CD14-positive monocyte (primary cell): ENCODE data around the gene ANO2. TPM values are rescaled to one million over a fixed set of nuclear protein-coding genes. Genes with fewer than 3 reads are reported as not detected.

Experiments used
- DNase-seq, 3 donors: peaks; one replicate each; pipeline ENCODE4 v3.0.0-alpha.2; 2011 to 2022
- H2AFZ ChIP-seq: 2 replicates; pipeline ENCODE4 v1.6.0; 2012; ENCODE audit warnings: mild to moderate bottlenecking, low read depth, low read length, inconsistent platforms; ENCODE audit not compliant: insufficient read depth, poor library complexity, severe bottlenecking
- H3K27ac ChIP-seq, 2 donors: 1 replicate in 1 of 2; 2 replicates in 1 of 2; pipeline ENCODE4 v1.5.1; 2012 to 2013; ENCODE audit warnings: low read length in 2 of 2, control low read depth in 1 of 2, inconsistent platforms in 1 of 2, low read depth in 1 of 2, mild to moderate bottlenecking in 1 of 2
- H3K27me3 ChIP-seq, 2 donors: one replicate each; pipeline versions ENCODE4 v1.6.0 to v1.6.1; 2011 to 2013; ENCODE audit warnings: low read length in 2 of 2; ENCODE audit not compliant: control insufficient read depth in 2 of 2, insufficient read depth in 2 of 2
- H3K36me3 ChIP-seq, 2 donors: replicated peaks in 1 of 2; 1 replicate in 1 of 2; 2 replicates in 1 of 2; pipeline versions ENCODE4 v1.5.1 to v1.6.1; 2012 to 2013; ENCODE audit warnings: low read length in 2 of 2, control low read depth in 1 of 2, inconsistent platforms in 1 of 2, mild to moderate bottlenecking in 1 of 2; ENCODE audit not compliant: insufficient read depth in 2 of 2, control insufficient read depth in 1 of 2
- H3K4me1 ChIP-seq, 2 donors: 1 replicate in 1 of 2; 2 replicates in 1 of 2; pipeline versions ENCODE4 v1.5.1 to v1.6.1; 2012 to 2013; ENCODE audit warnings: low read length in 2 of 2, control low read depth in 1 of 2, inconsistent platforms in 1 of 2, mild to moderate bottlenecking in 1 of 2, moderate library complexity in 1 of 2; ENCODE audit not compliant: insufficient read depth in 2 of 2, control insufficient read depth in 1 of 2
- H3K4me2 ChIP-seq: replicated peaks from 2 replicates; pipeline ENCODE3; 2012; ENCODE audit warnings: low read length, moderate library complexity, mild to moderate bottlenecking; ENCODE audit not compliant: poor library complexity, severe bottlenecking; ENCODE audit errors: extremely low read depth
- H3K4me3 ChIP-seq, 3 experiments: fragments of 200-600 bp in 1 of 3; sonication (generic) in 1 of 3; replicated peaks in 1 of 3; 1 replicate in 2 of 3; 2 replicates in 1 of 3; pipeline ENCODE4 v1.5.1; 2011 to 2013; ENCODE audit warnings: low read length in 3 of 3, mild to moderate bottlenecking in 3 of 3, control low read depth in 2 of 3, low read depth in 2 of 3, inconsistent platforms in 1 of 3, moderate library complexity in 1 of 3
- H3K79me2 ChIP-seq: 2 replicates; pipeline ENCODE4 v1.6.0; 2012; ENCODE audit warnings: mild to moderate bottlenecking, control low read depth, inconsistent platforms, low read length, moderate library complexity; ENCODE audit not compliant: insufficient read depth
- H3K9ac ChIP-seq: 2 replicates; pipeline ENCODE4 v1.6.0; 2017; ENCODE audit warnings: low read length, mild to moderate bottlenecking; ENCODE audit not compliant: insufficient read depth, poor library complexity, severe bottlenecking
- H3K9me3 ChIP-seq, 2 donors: replicated peaks in 1 of 2; 1 replicate in 1 of 2; 2 replicates in 1 of 2; pipeline versions ENCODE4 v1.5.1 to v1.6.1; 2012 to 2013; ENCODE audit warnings: low read length in 2 of 2, control low read depth in 1 of 2; ENCODE audit not compliant: control insufficient read depth in 1 of 2, insufficient read depth in 1 of 2
- H4K20me1 ChIP-seq: 2 replicates; pipeline ENCODE4 v1.6.0; 2012; ENCODE audit warnings: mild to moderate bottlenecking, low read length, control low read depth, moderate library complexity; ENCODE audit not compliant: insufficient read depth
- H3K27ac Mint-ChIP-seq, 7 donors: one replicate each; pipeline ENCODE4 v1.8.0; 2020; ENCODE audit warnings: mild to moderate bottlenecking in 7 of 7, mixed read lengths in 7 of 7, moderate library complexity in 6 of 7, inconsistent platforms in 2 of 7
- H3K27me3 Mint-ChIP-seq, 3 donors: one replicate each; pipeline ENCODE4 v1.8.0; 2021 to 2022; ENCODE audit warnings: low read depth in 3 of 3, mild to moderate bottlenecking in 3 of 3, mixed read lengths in 3 of 3, moderate library complexity in 3 of 3, inconsistent platforms in 1 of 3
- H3K36me3 Mint-ChIP-seq, 2 donors: one replicate each; pipeline ENCODE4 v1.8.0; 2020; ENCODE audit warnings: mixed read lengths in 2 of 2, inconsistent platforms in 1 of 2, mild to moderate bottlenecking in 1 of 2
- H3K4me1 Mint-ChIP-seq: one replicate; pipeline ENCODE4 v1.8.0; 2020; ENCODE audit warnings: mild to moderate bottlenecking, mixed read lengths
- H3K4me3 Mint-ChIP-seq, 2 donors: one replicate each; pipeline ENCODE4 v1.8.0; 2020; ENCODE audit warnings: mild to moderate bottlenecking in 2 of 2, mixed read lengths in 2 of 2, moderate library complexity in 1 of 2
- H3K9me3 Mint-ChIP-seq, 7 donors: one replicate each; pipeline ENCODE4 v1.8.0; 2020 to 2022; ENCODE audit warnings: mixed read lengths in 7 of 7, mild to moderate bottlenecking in 6 of 7, moderate library complexity in 6 of 7, inconsistent platforms in 2 of 7
- WGBS: methylation state at CpG from one replicate; pipeline ENCODE4 v1.1.5; 2013; ENCODE audit warnings: missing lambda C conversion rate; ENCODE audit not compliant: insufficient coverage; 5-methylcytosine and 5-hydroxymethylcytosine counted together
- intact Hi-C, 2 donors: fragments of 100-400 bp; cut with micrococcal nuclease; formaldehyde crosslinking; loops; one replicate each; pipeline versions ENCODE4 v1.15.0 to v1.15.1; 2023
- polyA plus RNA-seq, 3 donors: library from polyadenylated mRNA; depleted of rRNA in 1 of 3; unstranded in 2 of 3; stranded (reverse) in 1 of 3; fragments of 300-500 nt in 2 of 3; fragments of >200 nt in 1 of 3; fragmentation: Illumina TruSeq in 2 of 3; gene quantifications; 1 replicate in 2 of 3; 2 replicates in 1 of 3; pipeline ENCODE4 v1.2.3, GENCODE V29; 2012 to 2021
- TF ChIP-seq, protein P1 (sequence below): fragments of 200-600 bp; IDR thresholded peaks from one replicate; pipeline ENCODE4 v1.8.0; 2022; ENCODE audit warnings: antibody characterized with exemption, mild to moderate bottlenecking

Gene ANO2
- polyA plus RNA-seq, 3 donors: not detected

- H3K9me3 Mint-ChIP-seq: peaks cover 0 to 4% (median under 1%) of the 10 kb centered on the region in 7 donors
- no peaks in the 10 kb centered on the region for H3K79me2 ChIP-seq
- peaks cover under 1 to 3% (median 2%) of the 10 kb centered on the region in 3 donors for H3K27me3 Mint-ChIP-seq
- no peak overlapping the region for H3K27ac ChIP-seq
- H3K9ac ChIP-seq: no peak overlapping the region
- H3K4me3 ChIP-seq: no peak overlapping the region
- H3K4me1 ChIP-seq: no peaks in the 10 kb centered on the region
- H4K20me1 ChIP-seq: no peaks in the 10 kb centered on the region
- H3K9me3 ChIP-seq: no peaks in the 10 kb centered on the region
- H2AFZ ChIP-seq: no peak overlapping the region
- no peaks in the 10 kb centered on the region for H3K27me3 ChIP-seq
- H3K36me3 ChIP-seq: no peaks in the 10 kb centered on the region
- WGBS: 82% methylated on average over 5 of the region's 9 CpGs
- no peak overlapping the region for H3K4me3 Mint-ChIP-seq
- no peak for DNase-seq
- H3K4me2 ChIP-seq: no peak overlapping the region
- TF ChIP-seq, protein P1, sequence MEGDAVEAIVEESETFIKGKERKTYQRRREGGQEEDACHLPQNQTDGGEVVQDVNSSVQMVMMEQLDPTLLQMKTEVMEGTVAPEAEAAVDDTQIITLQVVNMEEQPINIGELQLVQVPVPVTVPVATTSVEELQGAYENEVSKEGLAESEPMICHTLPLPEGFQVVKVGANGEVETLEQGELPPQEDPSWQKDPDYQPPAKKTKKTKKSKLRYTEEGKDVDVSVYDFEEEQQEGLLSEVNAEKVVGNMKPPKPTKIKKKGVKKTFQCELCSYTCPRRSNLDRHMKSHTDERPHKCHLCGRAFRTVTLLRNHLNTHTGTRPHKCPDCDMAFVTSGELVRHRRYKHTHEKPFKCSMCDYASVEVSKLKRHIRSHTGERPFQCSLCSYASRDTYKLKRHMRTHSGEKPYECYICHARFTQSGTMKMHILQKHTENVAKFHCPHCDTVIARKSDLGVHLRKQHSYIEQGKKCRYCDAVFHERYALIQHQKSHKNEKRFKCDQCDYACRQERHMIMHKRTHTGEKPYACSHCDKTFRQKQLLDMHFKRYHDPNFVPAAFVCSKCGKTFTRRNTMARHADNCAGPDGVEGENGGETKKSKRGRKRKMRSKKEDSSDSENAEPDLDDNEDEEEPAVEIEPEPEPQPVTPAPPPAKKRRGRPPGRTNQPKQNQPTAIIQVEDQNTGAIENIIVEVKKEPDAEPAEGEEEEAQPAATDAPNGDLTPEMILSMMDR: no peak
- no peak overlapping the region for H3K27ac Mint-ChIP-seq
- no peaks in the 10 kb centered on the region for H3K36me3 Mint-ChIP-seq
- peaks cover 3% of the 10 kb centered on the region for H3K4me1 Mint-ChIP-seq
- intact Hi-C loops: no loop called here
These were observed 39.8 kb upstream of the ANO2 start for GRCh38 chr12:5984873-5985272.

DNA sequence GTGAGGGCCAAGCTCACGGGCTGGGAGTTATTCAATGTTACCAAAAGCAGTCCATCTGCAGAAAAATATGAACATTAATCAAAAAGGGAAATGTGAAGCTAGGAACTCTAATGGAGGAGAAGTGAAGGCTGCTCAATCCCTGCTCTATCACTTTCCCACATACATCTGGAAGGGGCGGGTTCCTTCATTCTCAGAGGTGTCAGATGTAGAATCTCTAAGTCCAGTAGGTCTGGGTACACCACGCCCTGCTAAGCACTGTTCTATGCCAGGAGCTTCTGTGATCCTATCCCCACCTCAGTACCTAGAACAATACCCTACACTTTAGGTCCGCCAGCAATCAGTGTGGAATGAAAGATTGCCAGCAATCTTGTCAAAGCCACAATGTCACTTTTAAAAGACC is 37.0 kb upstream of the ANO2 start:
- no peak overlapping the region for H3K27ac ChIP-seq
- H4K20me1 ChIP-seq: no peaks in the 10 kb centered on the region
- Mint-ChIP-seq H3K4me3 (no peak overlapping the region), H3K9me3 (peaks cover 0 to 4% (median 2%) of the 10 kb centered on the region in 7 donors), H3K36me3 (no peaks in the 10 kb centered on the region), H3K4me1 (no peaks in the 10 kb centered on the region), H3K27ac (no peak overlapping the region), H3K27me3 (peaks cover 2 to 5% (median 3%) of the 10 kb centered on the region in 3 donors)
- H3K27me3 ChIP-seq: no peaks in the 10 kb centered on the region
- no peaks in the 10 kb centered on the region for H3K36me3 ChIP-seq
- 100% methylated on average over 2 of the region's 4 CpGs for WGBS
- intact Hi-C loops: no loop called here
- no peaks in the 10 kb centered on the region for H3K79me2 ChIP-seq
- H3K4me3 ChIP-seq: no peak overlapping the region
- no peak overlapping the region for H2AFZ ChIP-seq
- no peak overlapping the region for H3K4me2 ChIP-seq
- no peaks in the 10 kb centered on the region for H3K4me1 ChIP-seq
- H3K9me3 ChIP-seq: no peaks in the 10 kb centered on the region
- no peak overlapping the region for H3K9ac ChIP-seq
- no peak for DNase-seq
- TF ChIP-seq, protein P1: no peak
